ENCODE results near the gene ZHX3.

The ZHX3 gene

DNA sequence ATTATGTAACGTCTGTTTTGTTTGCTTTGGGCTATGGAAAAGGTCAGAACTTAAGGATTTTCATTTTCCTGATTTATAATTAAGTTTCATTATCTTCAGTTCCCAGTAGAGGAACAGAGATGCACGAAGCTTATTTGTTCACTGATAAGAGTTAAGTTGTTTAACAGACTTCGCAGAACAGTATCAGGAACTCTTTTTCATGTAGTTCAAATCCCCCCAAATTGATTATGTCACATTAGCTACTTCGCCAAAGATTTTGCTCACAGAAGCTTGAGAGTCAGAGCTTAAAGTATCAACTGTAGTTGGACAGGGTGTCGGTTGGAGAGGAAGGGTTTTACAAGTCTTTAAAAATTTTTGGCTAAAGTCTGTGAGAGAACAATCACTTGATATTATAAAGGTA, 43.4 kb downstream of the ZHX3 start:
- no peaks in the 10 kb centered on the region for H3K27me3 Mint-ChIP-seq
- H3K4me1 Mint-ChIP-seq (ENCODE audit: low read depth), result peaks cover 6% of the 10 kb centered on the region
- no peaks in the 10 kb centered on the region for H3K9me3 Mint-ChIP-seq (ENCODE audit: low read depth)
- H3K27ac Mint-ChIP-seq, result no peak overlapping the region
- peaks cover 5% of the 10 kb centered on the region for H3K36me3 Mint-ChIP-seq
- no peak overlapping the region for H3K4me3 Mint-ChIP-seq

DNA sequence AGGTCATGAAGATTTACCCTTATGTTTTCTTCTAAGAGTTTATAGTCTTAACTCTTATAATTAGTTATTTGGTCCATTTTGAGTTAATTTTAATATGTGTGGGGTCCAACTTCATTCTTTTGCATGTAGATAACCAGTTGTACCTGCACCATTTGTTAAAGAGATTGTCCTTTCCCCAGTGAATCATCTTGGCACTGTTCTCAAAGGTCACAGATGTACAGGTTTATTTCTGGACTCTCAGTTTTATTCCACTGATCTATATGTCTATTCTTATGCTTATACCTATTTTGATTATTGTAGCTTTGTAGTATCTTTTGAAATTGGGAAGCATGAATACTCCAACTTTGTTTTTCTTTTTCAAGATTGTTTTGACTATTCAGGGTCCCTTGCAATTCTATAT, 44.1 kb downstream of the ZHX3 start:
- peaks cover 5% of the 10 kb centered on the region for H3K36me3 Mint-ChIP-seq
- H3K4me3 Mint-ChIP-seq, result no peak overlapping the region
- H3K27me3 Mint-ChIP-seq, result no peaks in the 10 kb centered on the region
- H3K9me3 Mint-ChIP-seq (ENCODE audit: low read depth), result no peaks in the 10 kb centered on the region
- H3K4me1 Mint-ChIP-seq (ENCODE audit: low read depth), result peaks cover 6% of the 10 kb centered on the region
- H3K27ac Mint-ChIP-seq, result no peak overlapping the region

DNA sequence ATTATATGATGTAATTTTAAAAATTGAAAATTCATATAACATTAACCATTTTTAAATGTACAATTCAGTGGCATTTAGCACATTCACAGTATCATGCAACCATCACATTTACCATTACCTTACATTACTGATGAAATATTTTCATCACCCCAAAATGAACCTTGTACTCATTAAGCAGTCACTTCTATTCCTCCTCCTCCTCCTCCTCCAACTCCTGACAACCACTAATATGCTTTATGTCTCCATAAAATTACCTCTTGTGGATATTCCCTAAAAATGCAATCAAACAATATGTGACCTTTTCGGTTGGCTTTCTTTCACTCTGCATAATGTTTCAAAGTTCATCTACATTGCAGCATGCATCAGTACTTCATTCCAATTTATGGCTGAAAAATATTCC, 45.2 kb downstream of the ZHX3 start:
- Mint-ChIP-seq H3K27me3 (no peaks in the 10 kb centered on the region), H3K27ac (no peak overlapping the region), H3K4me1 (ENCODE audit: low read depth) (peaks cover 6% of the 10 kb centered on the region), H3K36me3 (peaks cover 9% of the 10 kb centered on the region), H3K9me3 (ENCODE audit: low read depth) (no peaks in the 10 kb centered on the region), H3K4me3 (no peak overlapping the region)

DNA sequence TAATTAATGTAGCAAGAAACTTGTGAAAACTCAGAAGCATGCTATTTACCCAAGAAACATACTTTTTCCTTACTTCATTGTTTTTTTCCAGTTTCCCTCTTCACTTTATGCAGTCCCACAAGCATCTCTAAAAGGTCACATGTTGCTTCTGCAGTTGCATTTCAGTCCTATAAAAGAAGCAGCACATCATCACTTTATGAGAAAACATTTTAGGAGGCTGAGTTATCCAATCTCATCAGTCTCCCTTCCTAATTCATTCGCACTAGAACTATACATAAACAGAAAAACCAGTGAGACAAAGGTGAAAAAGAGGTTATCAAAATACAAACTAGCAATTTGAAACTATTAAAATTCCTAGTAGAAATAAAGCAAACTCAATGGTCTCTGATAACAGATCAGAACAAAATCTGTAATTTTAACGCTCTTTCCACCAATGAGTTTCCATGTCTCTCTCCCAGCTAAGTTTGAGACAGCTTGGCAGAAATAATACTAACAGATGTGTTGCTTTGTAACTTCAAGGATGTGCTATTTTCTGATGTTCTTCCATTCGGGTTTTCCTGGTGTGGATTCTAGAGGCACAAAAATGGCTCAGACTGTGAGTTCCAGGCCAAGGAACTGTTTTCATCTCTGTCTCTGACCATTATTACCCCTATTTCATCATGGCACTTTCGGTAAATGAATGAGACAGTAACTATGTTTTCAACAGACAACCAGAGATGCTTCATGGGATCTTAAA, 48.4 kb downstream of the ZHX3 start:
- H3K27me3 Mint-ChIP-seq, result no peaks in the 10 kb centered on the region

DNA sequence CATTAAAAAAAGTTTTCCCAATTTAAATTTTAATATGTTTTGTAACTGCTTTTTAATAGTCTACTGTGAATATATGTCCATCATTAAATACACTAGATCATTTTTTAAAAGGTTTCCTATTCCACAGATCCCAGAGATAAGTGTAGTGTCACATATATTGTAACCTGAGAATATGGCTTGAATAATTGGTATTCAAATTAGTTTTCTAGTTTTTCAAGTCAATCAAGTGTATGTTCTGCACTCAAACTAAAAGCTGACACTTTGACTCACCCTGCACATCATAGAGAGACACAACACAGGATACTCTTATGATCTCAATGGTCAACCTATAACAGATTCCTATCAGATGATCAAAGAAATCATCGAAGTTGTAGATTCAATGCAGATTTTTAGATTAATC, 49.1 kb downstream of the ZHX3 start:
- no peaks in the 10 kb centered on the region for H3K27me3 Mint-ChIP-seq

More for the DNA sequence above, 48.4 kb downstream of the ZHX3 start:
- H3K4me3 Mint-ChIP-seq, result no peak overlapping the region
- peaks cover 11% of the 10 kb centered on the region for H3K36me3 Mint-ChIP-seq
- no peaks in the 10 kb centered on the region for H3K4me1 Mint-ChIP-seq (ENCODE audit: low read depth)
- H3K27ac Mint-ChIP-seq, result no peak overlapping the region
- no peaks in the 10 kb centered on the region for H3K9me3 Mint-ChIP-seq (ENCODE audit: low read depth)

DNA sequence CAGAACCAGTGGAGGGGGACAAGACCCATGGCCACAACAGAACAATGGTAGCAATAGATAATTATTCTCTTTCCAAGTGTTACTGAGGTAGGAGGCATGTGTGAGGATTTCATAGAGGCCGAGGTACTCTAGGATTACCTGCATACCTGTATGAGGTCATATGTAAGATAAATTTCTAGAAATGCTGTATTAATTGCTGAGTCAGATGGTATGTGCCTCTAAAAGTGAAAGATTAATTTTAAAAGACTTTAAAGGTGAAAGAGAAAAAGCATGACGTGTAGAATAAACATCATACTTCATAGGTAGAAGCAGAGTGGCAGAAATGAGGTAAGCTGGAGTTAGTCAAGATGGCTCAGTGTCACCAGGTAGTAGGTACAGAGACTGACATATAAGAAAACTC, 51.6 kb downstream of the ZHX3 start:
- Mint-ChIP-seq H3K4me3 (no peak overlapping the region), H3K4me1 (ENCODE audit: low read depth) (no peaks in the 10 kb centered on the region), H3K36me3 (peaks cover 8% of the 10 kb centered on the region), H3K27me3 (no peaks in the 10 kb centered on the region), H3K9me3 (ENCODE audit: low read depth) (no peaks in the 10 kb centered on the region), H3K27ac (no peak overlapping the region)

More for the DNA sequence above, 49.1 kb downstream of the ZHX3 start:
- Mint-ChIP-seq H3K36me3 (peaks cover 11% of the 10 kb centered on the region), H3K27ac (no peak overlapping the region), H3K9me3 (ENCODE audit: low read depth) (no peaks in the 10 kb centered on the region), H3K4me3 (no peak overlapping the region), H3K4me1 (ENCODE audit: low read depth) (no peaks in the 10 kb centered on the region)

DNA sequence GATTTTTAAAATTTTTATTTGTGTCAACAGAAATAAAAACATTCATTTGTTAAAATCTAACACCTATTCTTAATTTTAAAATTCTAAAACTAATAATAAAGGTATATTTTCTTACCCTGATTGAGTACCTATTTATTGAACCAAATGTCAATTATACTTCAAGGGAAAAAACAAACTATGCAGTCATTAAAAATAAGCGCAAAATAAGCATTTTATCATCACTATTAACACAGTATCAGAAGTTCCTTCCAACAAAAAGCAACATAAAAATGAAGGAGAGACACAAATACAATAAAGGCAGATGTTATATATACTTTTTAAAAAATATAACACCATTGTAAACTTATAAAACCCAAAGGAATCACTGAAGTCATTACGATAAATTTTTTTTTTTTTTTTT, 52.7 kb downstream of the ZHX3 start:
- H3K27me3 Mint-ChIP-seq, result no peaks in the 10 kb centered on the region
- H3K36me3 Mint-ChIP-seq, result peaks cover 11% of the 10 kb centered on the region
- H3K4me3 Mint-ChIP-seq, result no peak overlapping the region
- no peaks in the 10 kb centered on the region for H3K9me3 Mint-ChIP-seq (ENCODE audit: low read depth)
- H3K27ac Mint-ChIP-seq, result no peak overlapping the region
- H3K4me1 Mint-ChIP-seq (ENCODE audit: low read depth), result no peaks in the 10 kb centered on the region

DNA sequence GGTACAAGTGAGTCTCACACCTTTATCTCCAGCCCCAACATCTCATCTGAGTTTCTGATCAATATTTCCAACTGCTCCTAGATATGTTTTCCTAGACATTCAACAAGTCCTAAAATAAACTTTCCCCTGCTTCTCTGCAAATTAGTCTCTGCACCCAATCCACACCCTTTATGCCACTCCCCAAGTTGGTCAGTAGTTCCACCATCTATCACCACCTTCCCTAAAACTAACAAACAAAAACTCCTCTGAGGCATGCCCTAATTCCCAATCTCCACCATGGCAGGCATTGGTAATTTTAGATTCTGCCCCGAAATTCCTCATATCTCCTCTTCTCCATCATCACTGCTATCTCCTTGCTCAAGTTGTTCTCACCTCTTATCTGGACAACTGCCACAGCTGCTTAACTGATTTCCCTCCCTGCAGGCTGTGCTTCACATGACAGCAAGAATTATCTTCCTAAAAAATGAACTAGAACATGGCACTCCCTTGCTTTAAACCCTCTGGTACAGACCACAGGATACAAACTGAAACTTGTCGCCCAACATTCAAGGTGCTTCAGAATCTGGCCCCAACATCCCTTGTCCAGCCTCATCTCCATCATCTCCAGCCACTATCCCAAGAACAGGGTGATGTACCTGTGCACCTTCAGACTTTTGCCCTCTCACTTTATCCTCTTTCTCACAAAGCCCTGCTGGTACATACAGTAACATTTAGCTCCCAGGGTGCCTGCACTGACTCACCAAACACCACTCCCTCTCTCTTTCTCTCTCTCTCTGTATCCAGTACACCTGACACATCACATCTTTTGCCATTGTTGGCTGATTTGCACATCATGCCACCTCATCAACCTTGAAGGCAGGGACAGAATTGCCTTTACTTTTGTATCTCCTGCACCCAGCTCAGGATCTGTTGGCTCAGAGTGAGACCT, 55.5 kb downstream of the ZHX3 start:
- no peaks in the 10 kb centered on the region for H3K4me1 Mint-ChIP-seq (ENCODE audit: low read depth)
- no peak overlapping the region for H3K27ac Mint-ChIP-seq
- no peak overlapping the region for H3K4me3 Mint-ChIP-seq
- H3K36me3 Mint-ChIP-seq, result peaks cover 9% of the 10 kb centered on the region
- no peaks in the 10 kb centered on the region for H3K9me3 Mint-ChIP-seq (ENCODE audit: low read depth)
- no peaks in the 10 kb centered on the region for H3K27me3 Mint-ChIP-seq

DNA sequence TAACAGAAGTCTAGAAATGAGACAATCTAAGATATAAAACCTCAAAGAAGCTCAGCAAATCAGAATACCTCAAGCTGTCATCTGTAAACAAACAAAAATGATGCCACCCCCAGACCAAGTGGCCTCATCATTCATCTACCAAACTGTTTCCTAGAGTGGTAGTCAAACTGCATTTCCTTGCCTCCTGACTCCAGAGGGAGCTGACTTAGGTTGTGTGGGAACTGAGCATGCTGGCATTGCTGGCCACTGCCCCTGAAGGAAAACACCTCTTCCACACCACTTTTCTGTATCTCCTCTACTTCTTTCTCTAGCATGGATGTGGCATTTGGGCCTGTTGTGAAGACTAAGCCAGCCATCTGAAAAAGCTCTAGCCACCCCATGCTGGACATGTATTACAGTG, 56.3 kb downstream of the ZHX3 start:
- no peak overlapping the region for H3K4me3 Mint-ChIP-seq
- no peaks in the 10 kb centered on the region for H3K9me3 Mint-ChIP-seq (ENCODE audit: low read depth)
- no peak overlapping the region for H3K27ac Mint-ChIP-seq
- H3K4me1 Mint-ChIP-seq (ENCODE audit: low read depth), result no peaks in the 10 kb centered on the region
- no peaks in the 10 kb centered on the region for H3K27me3 Mint-ChIP-seq
- peaks cover 9% of the 10 kb centered on the region for H3K36me3 Mint-ChIP-seq

DNA sequence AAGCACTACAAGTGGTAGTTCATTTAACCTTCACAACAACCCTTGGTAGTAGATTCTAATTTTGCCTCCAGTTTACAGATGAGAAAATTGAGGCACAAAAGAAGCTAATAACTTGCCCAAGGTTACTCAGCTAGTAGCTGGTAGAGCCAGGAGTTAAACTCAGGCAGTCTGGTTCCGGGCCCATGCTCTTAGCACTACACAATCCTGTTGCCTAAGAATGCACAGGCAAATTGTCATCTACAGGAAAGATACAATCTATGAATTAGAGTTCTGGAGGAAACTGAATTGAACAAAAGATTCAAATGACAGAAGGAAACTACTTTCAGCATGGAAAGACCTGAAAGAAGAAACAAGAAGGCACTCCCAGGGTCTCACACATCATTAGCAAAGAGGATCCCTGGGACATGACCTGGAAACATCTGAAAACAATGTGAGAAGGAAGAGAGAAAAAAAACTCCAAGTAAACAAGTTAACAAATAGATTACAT, 56.8 kb downstream of the ZHX3 start:
- H3K27ac Mint-ChIP-seq, result no peak overlapping the region
- peaks cover 9% of the 10 kb centered on the region for H3K36me3 Mint-ChIP-seq
- H3K4me3 Mint-ChIP-seq, result no peak overlapping the region
- no peaks in the 10 kb centered on the region for H3K4me1 Mint-ChIP-seq (ENCODE audit: low read depth)
- H3K9me3 Mint-ChIP-seq (ENCODE audit: low read depth), result no peaks in the 10 kb centered on the region
- H3K27me3 Mint-ChIP-seq, result no peaks in the 10 kb centered on the region

DNA sequence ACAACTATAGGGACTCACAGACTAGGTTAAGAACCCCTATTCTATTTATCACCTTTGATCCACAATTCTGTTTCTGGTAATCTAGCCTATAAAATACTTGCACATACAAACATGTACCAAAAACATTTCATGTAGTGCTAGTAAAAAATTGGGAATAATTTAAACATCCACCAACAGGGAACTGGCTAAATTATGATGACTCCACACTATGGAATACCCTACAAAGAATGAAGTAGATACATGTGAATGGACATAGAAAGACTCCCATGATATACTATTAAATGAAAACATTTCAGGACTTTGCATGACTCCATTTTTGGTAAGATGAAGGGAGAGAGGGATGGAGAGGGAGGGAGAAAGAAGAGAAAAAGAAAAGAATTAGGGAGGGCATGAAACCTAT, 58.2 kb downstream of the ZHX3 start:
- Mint-ChIP-seq H3K36me3 (peaks cover 9% of the 10 kb centered on the region), H3K9me3 (ENCODE audit: low read depth) (no peaks in the 10 kb centered on the region), H3K27ac (no peak overlapping the region), H3K4me3 (no peak overlapping the region), H3K4me1 (ENCODE audit: low read depth) (no peaks in the 10 kb centered on the region), H3K27me3 (no peaks in the 10 kb centered on the region)

DNA sequence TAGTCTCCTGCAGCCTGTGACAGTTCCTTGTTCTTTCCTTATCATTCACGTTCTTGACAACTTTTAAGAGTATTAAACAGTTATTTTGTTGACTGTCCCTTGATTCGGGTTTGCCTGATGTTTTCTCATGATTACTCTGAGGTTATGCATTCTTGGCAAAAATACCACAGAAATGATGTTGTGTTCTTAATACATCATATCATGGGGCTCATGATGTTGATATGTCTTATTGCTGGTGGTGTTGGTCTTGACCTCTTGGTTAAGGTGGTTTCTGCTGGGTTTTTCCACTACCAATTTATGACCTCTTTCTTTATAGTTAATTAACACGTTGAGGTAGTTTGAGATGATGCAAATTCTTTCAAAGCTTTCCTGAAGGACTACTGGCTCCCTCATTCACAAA, 59.1 kb downstream of the ZHX3 start:
- peaks cover 9% of the 10 kb centered on the region for H3K36me3 Mint-ChIP-seq
- no peaks in the 10 kb centered on the region for H3K4me1 Mint-ChIP-seq (ENCODE audit: low read depth)
- H3K4me3 Mint-ChIP-seq, result no peak overlapping the region
- H3K9me3 Mint-ChIP-seq (ENCODE audit: low read depth), result no peaks in the 10 kb centered on the region
- no peaks in the 10 kb centered on the region for H3K27me3 Mint-ChIP-seq
- no peak overlapping the region for H3K27ac Mint-ChIP-seq

DNA sequence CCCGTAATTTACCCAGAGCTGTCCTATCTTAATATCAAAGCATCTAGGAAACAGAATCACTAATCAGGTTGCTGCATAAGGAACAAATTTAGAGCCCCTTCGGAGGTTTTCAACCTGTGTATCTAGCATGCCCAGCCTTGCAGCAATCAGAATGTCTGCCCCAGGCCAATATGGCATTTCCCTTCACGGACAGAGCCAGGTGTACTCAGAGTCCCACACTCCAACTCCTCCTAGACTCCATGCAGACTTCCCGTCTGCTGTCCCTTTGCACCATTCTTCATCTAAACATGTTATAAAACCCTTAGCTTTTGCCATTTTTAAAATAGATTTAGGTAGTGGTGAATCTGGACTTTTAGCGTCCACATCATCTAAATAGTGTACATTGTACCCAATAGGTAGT, 61.0 kb downstream of the ZHX3 start:
- Mint-ChIP-seq H3K36me3 (peaks cover 9% of the 10 kb centered on the region), H3K27ac (no peak overlapping the region), H3K4me1 (ENCODE audit: low read depth) (no peaks in the 10 kb centered on the region), H3K4me3 (no peak overlapping the region), H3K27me3 (no peaks in the 10 kb centered on the region), H3K9me3 (ENCODE audit: low read depth) (no peaks in the 10 kb centered on the region)

DNA sequence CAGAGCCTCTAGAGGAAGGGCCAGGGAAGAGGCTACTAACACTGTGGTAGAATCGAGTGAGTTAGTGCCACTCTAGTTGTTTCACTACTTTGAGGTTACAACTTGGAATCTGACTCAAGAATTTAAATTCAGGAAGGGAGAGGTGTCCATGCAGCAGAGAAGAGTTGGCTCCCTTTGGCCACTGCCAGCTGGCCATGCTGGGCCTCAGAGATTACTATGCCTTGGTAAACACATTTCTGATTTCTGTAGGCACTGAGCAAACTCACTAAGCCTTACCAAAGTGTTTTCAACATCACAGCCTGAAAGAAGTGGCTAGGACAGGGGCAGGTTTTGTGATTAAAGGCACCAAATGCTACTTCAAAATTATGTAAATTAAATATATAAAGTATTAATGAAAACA, 61.9 kb downstream of the ZHX3 start:
- Mint-ChIP-seq H3K4me1 (ENCODE audit: low read depth) (no peaks in the 10 kb centered on the region), H3K4me3 (no peak overlapping the region), H3K36me3 (peaks cover 6% of the 10 kb centered on the region), H3K27ac (no peak overlapping the region), H3K27me3 (no peaks in the 10 kb centered on the region), H3K9me3 (ENCODE audit: low read depth) (no peaks in the 10 kb centered on the region)

Measured in activated naive CD8-positive, alpha-beta T cell (primary cell).